HK-2 (cell line): ENCODE results near the gene ZBTB7C.

Experiments
- DNase-seq: peaks from one replicate; pipeline ENCODE4 v3.0.0-alpha.2; 2018; ENCODE audit not compliant: unreplicated experiment

The ZBTB7C gene

GRCh38 chr18:48193521-48194492 lies 215.4 kb downstream of the ZBTB7C start:
- no peak for DNase-seq

DNA sequence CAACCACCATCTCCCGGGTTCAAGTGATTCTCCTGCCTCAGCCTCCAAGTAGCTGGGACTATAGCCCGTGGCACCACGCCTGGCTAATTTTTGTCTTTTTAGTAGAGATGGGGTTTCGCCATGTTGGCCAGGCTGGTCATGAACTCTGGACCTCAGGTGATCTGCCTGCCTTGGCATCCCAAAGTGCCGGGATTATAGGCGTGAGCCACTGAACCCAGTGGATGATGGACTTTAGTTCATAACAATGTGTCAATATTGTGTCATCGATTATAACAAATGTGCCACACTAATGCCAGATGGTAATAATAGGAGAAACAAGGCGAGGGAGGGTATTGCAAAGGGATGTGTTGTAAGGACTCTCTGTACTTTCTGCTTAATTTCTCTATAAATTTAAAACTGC lies 216.6 kb downstream of the ZBTB7C start:
- no peak for DNase-seq

GRCh38 chr18:48191494-48191893 lies 217.7 kb downstream of the ZBTB7C start:
- DNase-seq = no peak

DNA sequence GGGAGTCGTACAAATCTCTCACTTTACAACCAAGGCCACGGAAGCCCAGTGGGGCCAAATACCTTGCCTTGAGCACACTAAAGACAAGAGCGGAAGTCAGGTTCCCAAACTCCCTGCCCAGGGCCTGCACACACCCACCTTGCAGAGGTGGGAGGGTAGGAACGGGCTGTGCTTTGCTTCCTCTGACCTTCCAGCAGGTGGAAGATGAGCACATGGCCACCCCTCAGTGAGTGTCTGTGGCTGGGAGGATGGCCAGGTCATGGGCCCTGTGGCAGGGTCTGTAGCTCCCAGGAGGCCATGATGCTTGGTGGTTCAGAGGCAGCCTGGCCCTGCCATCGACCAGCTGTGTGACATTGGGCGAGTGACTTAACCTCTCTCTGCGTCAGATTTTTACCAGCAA lies 218.2 kb downstream of the ZBTB7C start:
- DNase-seq = no peak

GRCh38 chr18:48188609-48189008 lies 220.6 kb downstream of the ZBTB7C start:
- no peak for DNase-seq

GRCh38 chr18:48186861-48187260 lies 222.3 kb downstream of the ZBTB7C start:
- DNase-seq = no peak

GRCh38 chr18:48186131-48186766 lies 222.9 kb downstream of the ZBTB7C start:
- DNase-seq = no peak

GRCh38 chr18:48184118-48184517 lies 225.1 kb downstream of the ZBTB7C start:
- DNase-seq = no peak

GRCh38 chr18:48183613-48184012 lies 225.6 kb downstream of the ZBTB7C start:
- no peak for DNase-seq

DNA sequence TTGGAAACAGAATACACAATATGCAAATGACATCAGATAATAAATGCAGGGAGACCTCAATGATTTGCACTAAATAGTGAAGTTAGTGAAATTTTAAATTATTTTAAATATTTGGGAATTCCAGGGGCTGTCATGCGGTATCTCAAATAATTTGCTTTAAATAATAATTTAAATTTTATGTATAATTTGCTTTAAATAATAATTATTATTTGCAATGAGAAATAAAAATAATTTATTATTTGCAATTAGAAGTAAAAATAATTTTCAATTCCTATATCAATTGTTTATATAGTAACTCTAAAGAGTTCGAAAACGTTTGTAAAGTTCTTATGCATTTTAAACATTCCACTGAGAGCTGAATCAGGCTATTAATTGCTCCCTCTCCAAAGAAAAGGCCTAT lies 226.4 kb downstream of the ZBTB7C start:
- DNase-seq = no peak

DNA sequence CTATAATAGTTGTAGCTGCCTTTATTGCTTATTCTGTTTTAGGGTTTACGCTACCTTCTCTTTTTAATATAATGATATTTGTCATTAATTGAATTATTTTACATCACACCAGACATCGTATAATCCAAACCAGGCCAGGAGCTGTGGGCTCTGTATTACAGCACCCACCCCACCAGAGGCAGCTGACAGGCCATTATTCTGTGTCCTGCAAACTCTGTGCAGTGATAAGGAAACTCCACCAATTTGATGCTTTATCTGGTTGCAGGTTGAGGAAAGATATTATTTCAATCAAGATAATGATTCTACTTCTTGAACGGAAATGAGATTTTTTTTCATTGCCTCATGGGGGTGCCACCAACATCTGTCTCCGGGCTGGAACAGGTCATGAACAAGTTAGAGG lies 227.3 kb downstream of the ZBTB7C start:
- no peak for DNase-seq

DNA sequence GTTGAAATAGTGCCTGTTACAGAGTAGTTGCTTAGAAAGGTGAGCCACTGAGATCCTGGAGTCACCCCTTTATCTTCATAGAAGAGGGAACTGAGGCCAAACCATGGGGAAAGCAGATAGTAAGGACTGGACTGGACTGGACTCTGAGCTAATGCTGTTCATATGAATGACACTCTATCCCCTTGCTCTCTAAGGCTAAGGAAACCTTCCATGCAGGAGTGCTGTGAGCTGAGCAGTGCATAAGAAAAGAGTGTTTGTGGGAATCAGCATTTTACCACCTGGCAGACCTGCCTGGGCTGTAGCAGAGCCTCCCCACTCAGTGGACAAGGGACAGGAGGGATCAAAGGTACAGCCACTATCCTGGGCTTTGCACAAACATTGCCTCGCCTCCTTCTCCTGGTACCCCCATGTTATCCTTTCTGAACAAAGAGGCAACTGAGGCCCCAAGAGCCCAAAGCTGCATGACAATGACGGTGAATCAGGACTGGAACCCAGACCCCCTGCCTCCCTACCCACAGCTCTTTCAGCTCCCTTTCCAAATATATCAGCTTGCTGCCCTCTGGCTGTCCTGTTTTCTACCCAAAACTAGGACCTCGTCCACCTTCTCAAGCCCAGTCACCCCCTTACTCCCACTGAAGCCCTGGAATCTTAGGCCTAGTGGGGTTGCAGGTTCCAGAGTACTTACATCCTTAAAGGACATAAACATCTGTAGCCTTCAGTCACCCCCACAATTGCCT lies 227.9 kb downstream of the ZBTB7C start:
- no peak for DNase-seq

DNA sequence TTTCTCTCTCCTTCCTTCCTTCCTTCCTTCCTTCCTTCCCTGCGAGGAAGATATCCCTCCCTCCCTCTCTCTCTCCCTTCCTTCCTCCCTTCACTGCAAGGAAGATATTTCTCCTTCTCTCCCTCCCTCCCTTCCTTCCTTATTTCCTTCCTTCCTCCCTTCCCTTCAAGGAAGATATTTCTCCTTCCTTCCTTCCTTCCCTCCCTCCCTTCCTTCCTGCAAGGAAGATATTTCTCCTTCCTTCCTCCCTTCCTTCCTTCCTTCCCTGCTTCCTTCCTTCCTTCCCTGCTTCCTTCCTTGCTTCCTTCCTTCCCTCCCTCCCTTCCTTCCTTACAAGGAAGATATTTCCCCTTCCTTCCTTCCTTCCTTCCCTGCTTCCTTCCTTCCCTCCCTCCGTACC lies 229.5 kb downstream of the ZBTB7C start:
- DNase-seq = no peak

DNA sequence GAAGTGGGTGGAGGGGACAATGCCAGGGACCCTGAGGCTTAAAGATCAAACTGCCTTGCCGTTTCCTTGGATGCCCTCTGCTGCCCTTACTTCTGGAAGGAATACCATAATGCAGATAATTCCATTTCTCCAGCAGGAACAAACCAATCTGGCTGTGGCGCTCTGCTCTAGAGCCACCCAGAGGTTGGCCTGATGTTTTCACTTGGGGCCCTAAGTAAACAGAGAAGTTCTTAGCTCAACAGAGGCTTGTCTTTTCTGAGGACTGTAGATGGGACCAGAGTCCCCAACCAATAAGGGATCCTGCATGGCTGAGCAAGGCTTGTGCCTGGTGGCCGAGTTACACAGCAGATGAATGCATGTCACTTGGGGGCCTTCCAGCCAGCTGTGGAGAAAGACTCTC lies 230.2 kb downstream of the ZBTB7C start:
- DNase-seq = no peak

- no peak for DNase-seq
These were observed 232.3 kb downstream of the ZBTB7C start for GRCh38 chr18:48176909-48177308.

DNA sequence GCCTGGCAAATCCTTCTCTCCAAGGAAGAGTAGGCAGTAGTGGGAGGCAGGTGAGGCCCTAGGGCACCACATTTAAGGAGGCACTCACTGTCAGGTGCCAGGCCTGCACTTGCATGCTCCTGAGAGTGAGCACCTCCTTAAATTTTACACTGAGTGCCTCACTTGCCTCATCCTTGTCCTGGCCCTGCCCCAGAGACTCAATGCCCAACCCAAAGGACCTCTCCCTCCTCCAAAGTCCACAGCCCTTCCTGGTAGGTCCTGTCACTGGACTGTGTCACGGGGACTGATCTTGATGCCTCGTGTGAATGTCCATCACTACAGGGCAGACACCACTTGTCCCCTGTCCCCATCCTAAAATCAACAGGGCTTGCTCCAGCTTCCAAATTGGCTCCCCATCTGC lies 235.6 kb downstream of the ZBTB7C start:
- DNase-seq = no peak

DNA sequence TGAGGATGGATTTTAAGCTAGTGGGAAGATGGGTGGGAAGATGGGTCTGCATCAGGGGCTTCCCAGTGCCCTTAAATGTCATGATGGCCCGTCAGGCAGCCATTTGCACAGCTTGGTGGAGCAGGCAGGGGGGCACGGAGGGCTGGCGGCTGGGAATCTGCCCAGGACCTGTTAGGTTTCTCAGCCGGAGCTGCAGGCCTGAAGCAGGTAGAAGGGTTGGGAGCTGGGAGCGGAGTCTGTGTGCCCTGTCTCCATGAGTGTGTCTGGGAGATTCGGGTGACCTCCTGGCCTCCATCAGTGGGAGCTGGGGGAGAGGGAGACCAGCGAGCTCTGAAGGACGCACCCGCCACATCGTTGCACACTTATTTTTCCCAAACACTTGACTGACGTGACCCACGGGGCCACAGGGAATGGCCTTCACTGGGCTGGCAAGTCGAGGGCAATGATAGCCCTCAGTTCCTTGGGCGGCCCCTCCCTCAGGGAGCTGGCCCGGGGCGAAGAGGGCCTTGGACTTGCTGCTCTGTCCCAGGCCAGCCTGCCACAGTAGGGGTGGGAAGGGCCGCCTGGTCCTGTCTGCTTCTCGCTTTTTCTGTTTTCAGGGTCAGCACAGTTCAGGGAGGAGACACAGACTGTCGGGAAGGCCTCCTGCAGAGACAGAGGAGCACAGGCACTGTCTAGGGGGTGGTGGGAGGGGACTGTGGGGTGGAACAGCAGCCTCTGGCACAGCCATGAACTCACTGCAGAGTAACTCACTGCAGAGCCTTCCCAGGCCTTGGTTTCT lies 236.8 kb downstream of the ZBTB7C start:
- no peak for DNase-seq

DNA sequence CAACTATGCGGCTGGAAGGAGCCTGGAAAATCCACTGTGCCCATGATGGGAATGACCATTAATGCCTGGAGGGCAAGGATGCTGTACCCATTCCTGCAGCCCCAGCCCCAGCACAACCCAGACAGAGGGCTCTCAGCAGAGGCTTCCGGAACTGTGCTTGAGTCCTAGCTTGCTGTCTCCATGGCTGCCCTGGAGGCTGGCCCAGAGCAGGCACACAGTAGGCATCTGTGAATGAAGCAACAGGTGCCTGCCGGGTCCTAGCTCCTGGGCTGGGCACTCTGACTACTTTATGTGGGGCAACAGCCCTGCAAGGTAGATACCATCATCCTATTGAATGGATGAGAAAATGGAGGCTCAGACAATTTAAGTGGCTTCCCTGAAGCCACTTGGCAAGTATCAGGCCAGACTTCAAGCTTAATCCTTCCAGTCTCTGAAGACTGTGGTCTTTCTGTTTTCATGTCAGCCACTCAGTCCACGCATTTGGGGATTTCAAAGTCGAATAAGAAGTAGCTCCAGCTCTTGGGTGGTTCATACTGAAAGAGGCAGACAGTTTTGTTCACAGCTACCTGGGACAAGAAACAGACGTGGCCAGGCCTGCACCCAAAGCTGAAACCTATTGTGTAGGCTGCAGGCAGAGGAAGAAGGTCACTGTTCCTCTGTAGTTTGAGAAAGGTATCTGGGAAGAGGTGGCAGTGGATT lies 237.5 kb downstream of the ZBTB7C start:
- DNase-seq = no peak

GRCh38 chr18:48170651-48171050 lies 238.5 kb downstream of the ZBTB7C start:
- DNase-seq = no peak

- no peak for DNase-seq
These were observed 240.3 kb downstream of the ZBTB7C start for GRCh38 chr18:48168861-48169260.

DNA sequence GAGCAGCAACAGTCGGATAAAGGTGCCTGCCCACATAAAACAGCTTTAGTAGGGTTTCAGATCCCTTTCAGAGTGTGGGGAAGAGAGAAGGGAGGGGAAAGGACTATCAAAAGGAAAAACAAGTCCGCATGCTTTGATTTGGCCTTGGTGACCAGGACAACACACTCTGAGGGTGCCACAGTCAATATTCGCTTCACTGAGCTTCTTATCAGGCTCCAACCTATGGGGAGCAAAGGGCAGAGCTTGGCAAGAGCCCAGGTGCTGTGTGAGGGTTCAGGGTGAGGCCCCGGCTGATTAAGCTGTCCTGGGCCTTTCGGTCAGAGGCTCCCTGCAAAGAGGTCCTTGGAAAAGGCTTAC lies 241.3 kb downstream of the ZBTB7C start:
- DNase-seq = no peak
